KMS-11 (cell line): ENCODE data around the gene PABPC1L.

ENCODE experiments used
- H2AFZ ChIP-seq: fragments of 200-600 bp; sonication (generic); 2 replicates; pipeline ENCODE4 v1.6.1; 2016; ENCODE audit warnings: antibody characterized with exemption, mixed run types, low read depth
- H3K27ac ChIP-seq: fragments of 200-600 bp; sonication (generic); 2 replicates; pipeline ENCODE4 v1.6.1; 2016; ENCODE audit warnings: mild to moderate bottlenecking, mixed run types
- H3K27me3 ChIP-seq: fragments of 200-600 bp; sonication (generic); 2 replicates; pipeline ENCODE4 v1.6.1; 2017; ENCODE audit warnings: mild to moderate bottlenecking, low read depth, mixed run types, moderate library complexity; ENCODE audit not compliant: insufficient read depth
- H3K36me3 ChIP-seq: fragments of 200-600 bp; sonication (generic); 2 replicates; pipeline ENCODE4 v1.6.1; 2017; ENCODE audit warnings: mild to moderate bottlenecking, mixed run types; ENCODE audit not compliant: insufficient read depth
- H3K4me1 ChIP-seq: fragments of 200-600 bp; sonication (generic); 2 replicates; pipeline ENCODE4 v1.6.1; 2016; ENCODE audit warnings: mild to moderate bottlenecking, low read depth, mixed run types; ENCODE audit not compliant: poor library complexity, severe bottlenecking
- H3K4me2 ChIP-seq: fragments of 200-600 bp; sonication (generic); 2 replicates; pipeline ENCODE4 v1.7.0; 2016; ENCODE audit warnings: mild to moderate bottlenecking, mixed run types
- H3K4me3 ChIP-seq: fragments of 200-600 bp; sonication (generic); IDR thresholded peaks from 2 replicates; pipeline ENCODE4 v1.6.1; 2017; ENCODE audit warnings: low read depth, low read length, mixed read lengths; ENCODE audit not compliant: insufficient read depth
- H3K79me2 ChIP-seq: fragments of 200-600 bp; sonication (generic); 2 replicates; pipeline ENCODE4 v1.6.1; 2016; ENCODE audit warnings: low read depth, mixed run types; ENCODE audit not compliant: insufficient read depth
- H3K9ac ChIP-seq: fragments of 200-600 bp; sonication (generic); 2 replicates; pipeline ENCODE4 v1.6.1; 2016; ENCODE audit warnings: mild to moderate bottlenecking, mixed run types
- H4K20me1 ChIP-seq: fragments of 200-600 bp; sonication (generic); 2 replicates; pipeline ENCODE4 v1.6.1; 2016; ENCODE audit warnings: mild to moderate bottlenecking, mixed run types; ENCODE audit not compliant: insufficient read depth
- CTCF ChIP-seq: fragments of 200-600 bp; sonication (generic); conservative IDR thresholded peaks from 2 replicates; pipeline ENCODE4 v1.6.1; 2017; ENCODE audit warnings: low read depth, mild to moderate bottlenecking, antibody characterized with exemption, low read length, moderate library complexity, mixed read lengths

Gene PABPC1L

GRCh38 chr20:44908987-44909871 is 631 bp upstream of the PABPC1L start:
- Histone ChIP-seq H3K4me1 (peaks cover 18% of the 10 kb centered on the region), H3K79me2 (no peaks in the 10 kb centered on the region), H4K20me1 (no peaks in the 10 kb centered on the region), H3K9ac (no peak overlapping the region; the same call in 1 of the 2 replicates), H2AFZ (no peak overlapping the region), H3K36me3 (no peaks in the 10 kb centered on the region; the same call in 1 of the 2 replicates), H3K27me3 (no peaks in the 10 kb centered on the region), H3K4me3 (no peak overlapping the region), H3K27ac (no peak overlapping the region), H3K4me2 (peak overlapping the region; percentile 96)
- TF ChIP-seq CTCF = no peak

- Histone ChIP-seq H2AFZ (peak overlapping the region; percentile 90), H3K36me3 (no peaks in the 10 kb centered on the region), H3K4me2 (peak overlapping the region; percentile 96), H3K4me3 (no peak overlapping the region), H3K27ac (no peak overlapping the region), H4K20me1 (no peaks in the 10 kb centered on the region), H3K27me3 (no peaks in the 10 kb centered on the region), H3K9ac (peak overlapping the region; percentile 54; the same call in 1 of the 2 replicates), H3K4me1 (peaks cover 18% of the 10 kb centered on the region), H3K79me2 (no peaks in the 10 kb centered on the region)
- no peak for TF ChIP-seq CTCF
These were observed 916 bp downstream of the PABPC1L start for GRCh38 chr20:44910690-44911262.

GRCh38 chr20:44911264-44911921 is 1.5 kb downstream of the PABPC1L start:
- Histone ChIP-seq H4K20me1 (no peaks in the 10 kb centered on the region), H3K4me3 (no peak overlapping the region), H3K9ac (no peak overlapping the region), H3K27ac (no peak overlapping the region), H3K79me2 (no peaks in the 10 kb centered on the region), H3K4me2 (0 out of 2 replicates have a peak overlapping the region, but pooled peaks have one; percentile 96), H3K27me3 (no peaks in the 10 kb centered on the region), H2AFZ (no peak overlapping the region), H3K36me3 (no peaks in the 10 kb centered on the region), H3K4me1 (peaks cover 18% of the 10 kb centered on the region)
- TF ChIP-seq CTCF = peak; percentile 51

GRCh38 chr20:44912189-44912588 is 2.3 kb downstream of the PABPC1L start:
- TF ChIP-seq CTCF = no peak
- Histone ChIP-seq H3K27ac (no peak overlapping the region), H3K9ac (no peak overlapping the region), H2AFZ (no peak overlapping the region), H3K27me3 (no peaks in the 10 kb centered on the region), H4K20me1 (no peaks in the 10 kb centered on the region), H3K4me2 (no peak overlapping the region), H3K4me3 (no peak overlapping the region), H3K4me1 (peaks cover 18% of the 10 kb centered on the region), H3K79me2 (no peaks in the 10 kb centered on the region), H3K36me3 (no peaks in the 10 kb centered on the region)
